SIG-M5 (cell line): ENCODE data around the gene DCAF5.
A peak's percentile ranks its signal among the peaks of the same experiment; 100 is the strongest.
"Not testable (repeated sequence)": the region's sequence is repeated elsewhere in the genome, so short reads cannot be mapped to it uniquely, and the experiment has no call there.

ENCODE experiments used
- DNase-seq: peaks from one replicate; lab custom pipeline; 2025; lab: John Stamatoyannopoulos, UW

Gene DCAF5

GRCh38 chr14:69152902-69153151 is at the start of gene DCAF5:
Gene DCAF5, minus strand, starts transcription at chr14:69153119. Its CDS starts 141 bp downstream, at chr14:69152978.
- peak; percentile 59 for DNase-seq

GRCh38 chr14:69199786-69200185 is 46.9 kb upstream of the DCAF5 start:
- DNase-seq = no peak

- no peak for DNase-seq
Observed at GRCh38 chr14:69193721-69194120, 40.8 kb upstream of the DCAF5 start.

GRCh38 chr14:69191340-69192111 is 38.6 kb upstream of the DCAF5 start, which contains the start of gene EXD2:
Gene EXD2, plus strand, starts transcription at chr14:69191498. Its CDS starts 17,973 bp downstream, at chr14:69209471.
- no peak for DNase-seq

GRCh38 chr14:69190191-69190590 is 37.3 kb upstream of the DCAF5 start:
- DNase-seq = no peak

- peak; percentile 38 for DNase-seq
Observed at GRCh38 chr14:69183735-69184134, 30.8 kb upstream of the DCAF5 start.

GRCh38 chr14:69182580-69182979 is 29.7 kb upstream of the DCAF5 start:
- DNase-seq = not testable (repeated sequence)

GRCh38 chr14:69181491-69181890 is 28.6 kb upstream of the DCAF5 start:
- DNase-seq = no peak

GRCh38 chr14:69175130-69175529 is 22.2 kb upstream of the DCAF5 start:
- DNase-seq = no peak

- DNase-seq = no peak
Observed at GRCh38 chr14:69171569-69171968, 18.6 kb upstream of the DCAF5 start.

GRCh38 chr14:69170839-69171238 is 17.9 kb upstream of the DCAF5 start:
- DNase-seq = no peak

GRCh38 chr14:69165787-69166186 is 12.9 kb upstream of the DCAF5 start:
- DNase-seq = not testable (repeated sequence)

GRCh38 chr14:69161590-69161989 is 8.7 kb upstream of the DCAF5 start:
- no peak for DNase-seq

- no peak for DNase-seq
Observed at GRCh38 chr14:69156224-69156623, 3.3 kb upstream of the DCAF5 start.

GRCh38 chr14:69154779-69155178 is 1.9 kb upstream of the DCAF5 start:
- DNase-seq = no peak

- DNase-seq = no peak
Observed at GRCh38 chr14:69153873-69154270, 953 bp upstream of the DCAF5 start.

GRCh38 chr14:69153152-69153872 is 393 bp upstream of the DCAF5 start:
- DNase-seq = no peak

GRCh38 chr14:69152181-69152901 is 578 bp downstream of the DCAF5 start:
- no peak for DNase-seq

GRCh38 chr14:69151458-69152180 is 1.3 kb downstream of the DCAF5 start:
- peak; percentile 4 for DNase-seq

GRCh38 chr14:69149461-69150244 is 3.3 kb downstream of the DCAF5 start:
- DNase-seq = no peak

- DNase-seq = no peak
Observed at GRCh38 chr14:69142101-69142500, 10.8 kb downstream of the DCAF5 start.
